Gastrocnemius medialis (tissue), 4 donors: Measurements from ENCODE around the gene ACYP2.

Experiments used
- CTCF ChIP-seq, 5 experiments: fragments of 450-650 bp in 3 of 5; fragments of 200-600 bp in 2 of 5; sonication (generic) in 2 of 5; IDR thresholded peaks in 4 of 5; conservative IDR thresholded peaks in 1 of 5; 1 replicate in 4 of 5; 2 replicates in 1 of 5; pipeline ENCODE4 v1.5.1; 2016 to 2019; ENCODE audit warnings: antibody characterized with exemption in 5 of 5, mild to moderate bottlenecking in 3 of 5, moderate library complexity in 3 of 5
- POLR2A ChIP-seq, 2 donors: fragments of 450-650 bp; IDR thresholded peaks; one replicate each; pipeline ENCODE4 v1.6.1; 2017; ENCODE audit warnings: antibody characterized with exemption in 2 of 2, mild to moderate bottlenecking in 2 of 2, moderate library complexity in 2 of 2

DNA sequence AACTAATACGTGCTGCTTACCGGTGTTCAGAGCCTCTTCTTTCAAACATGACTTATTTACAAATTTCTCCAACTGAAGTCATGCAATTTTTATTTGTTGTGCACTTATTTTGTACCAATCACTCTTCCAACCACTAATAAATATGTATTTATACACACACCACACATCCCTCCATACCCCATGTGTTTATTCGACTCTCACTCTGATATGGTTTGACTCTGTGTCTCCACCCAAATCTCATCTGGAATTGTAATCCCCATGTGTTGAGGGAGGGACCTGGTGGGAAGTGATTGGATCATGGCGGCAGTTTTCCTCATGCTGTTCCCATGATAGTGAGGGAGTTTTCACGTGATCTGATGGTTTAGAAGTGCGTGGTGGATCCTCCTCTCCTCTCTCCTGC, 49.5 kb upstream of the ACYP2 start:
- TF ChIP-seq CTCF (IDR thresholded peaks at IDR 0.05 in 4 of 5, conservative IDR thresholded peaks at IDR 0.05 in 1 of 5) (no peak), POLR2A (IDR thresholded peaks at IDR 0.05) (no peak)
